Epidermal melanocyte (primary cell): ENCODE data around the gene PRR15.

Experiments
- DNase-seq: peaks from one replicate; pipeline ENCODE4 v3.0.0; 2011; ENCODE audit warnings: low spot score; ENCODE audit not compliant: insufficient read length

The PRR15 gene

GRCh38 chr7:29569648-29570047 lies 6.0 kb downstream of the PRR15 start:
- DNase-seq = no peak

- no peak for DNase-seq
Observed at GRCh38 chr7:29572558-29572957, 8.9 kb downstream of the PRR15 start.

GRCh38 chr7:29573567-29573966 lies 9.9 kb downstream of the PRR15 start:
- no peak for DNase-seq

GRCh38 chr7:29574659-29575058 lies 11.0 kb downstream of the PRR15 start:
- no peak for DNase-seq

- DNase-seq = no peak
Observed at GRCh38 chr7:29587195-29587808, 23.7 kb downstream of the PRR15 start.

DNA sequence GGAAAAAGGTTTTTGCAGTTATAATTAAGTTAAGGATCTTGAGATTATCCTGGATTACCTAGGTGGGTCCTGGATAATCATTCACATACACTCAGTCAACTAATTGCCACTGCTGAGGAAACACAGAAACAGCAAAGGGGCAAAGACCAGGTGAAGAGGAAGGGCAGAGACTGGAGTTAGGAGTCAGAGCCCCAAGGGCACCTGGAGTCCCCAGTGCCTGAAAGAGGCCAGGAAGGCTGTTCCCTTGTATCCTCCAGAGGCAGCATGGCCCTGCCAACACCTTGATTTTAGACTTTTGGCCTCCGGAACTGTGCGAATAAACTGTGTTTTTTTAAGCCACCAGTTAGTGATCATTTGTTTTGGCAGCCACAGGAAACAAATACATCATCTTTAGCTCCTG lies 24.6 kb downstream of the PRR15 start:
- DNase-seq = no peak

DNA sequence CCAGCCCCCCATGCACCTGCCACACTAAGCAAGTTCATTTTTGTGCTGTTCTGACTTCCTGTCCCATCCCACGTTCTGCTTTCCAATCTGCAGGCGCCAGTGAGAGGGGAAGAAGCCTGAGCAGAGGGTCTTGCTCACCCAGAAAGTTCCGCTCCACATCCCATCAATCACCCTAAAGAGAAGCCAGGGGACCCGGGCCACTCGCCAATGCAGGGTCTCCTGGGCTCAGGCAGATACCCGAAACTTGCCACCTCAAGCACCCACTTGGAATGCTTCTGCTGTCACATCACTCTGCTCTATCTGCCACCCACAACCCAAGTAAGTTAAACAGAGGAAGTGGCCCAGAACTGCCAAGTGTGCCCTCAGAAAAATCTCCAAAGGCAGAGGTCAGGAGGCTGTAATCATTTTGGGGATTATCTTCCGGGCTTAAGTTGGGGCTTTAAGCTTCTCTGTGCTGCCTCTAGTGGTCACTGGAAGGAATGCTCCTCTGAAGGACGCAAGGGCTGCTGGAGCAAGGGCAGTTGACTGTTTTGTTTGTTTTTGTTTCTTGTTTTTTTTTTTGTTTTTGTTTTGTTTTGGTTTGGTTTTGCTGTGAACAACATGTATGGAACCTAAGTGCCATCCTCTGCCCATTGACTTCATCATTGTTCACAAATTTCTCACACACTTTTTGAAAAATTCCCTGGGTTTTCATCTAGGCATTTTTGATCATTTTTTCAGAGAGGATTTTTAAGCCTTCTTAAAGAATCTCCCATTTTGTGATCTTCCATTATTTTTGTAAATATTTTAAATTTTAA lies 25.5 kb downstream of the PRR15 start:
- peak; percentile 48 for DNase-seq

DNA sequence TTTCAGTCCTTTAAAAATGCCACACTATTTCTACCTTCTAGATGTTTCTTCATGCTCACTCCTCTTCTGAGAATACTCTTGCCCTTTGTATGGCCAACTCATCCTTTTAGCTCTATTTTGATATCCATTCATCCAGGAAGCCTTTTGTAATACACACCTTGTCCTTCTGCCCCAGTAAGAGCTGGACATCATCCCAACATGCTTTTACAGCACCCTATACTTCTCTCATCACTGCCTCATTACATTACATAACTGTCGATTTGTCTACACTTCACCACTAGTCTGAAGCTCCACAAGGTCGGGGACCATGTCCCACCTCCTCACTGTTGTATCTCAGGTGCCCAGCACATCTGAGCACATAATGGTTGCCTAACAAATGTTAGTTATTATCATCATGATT lies 29.2 kb downstream of the PRR15 start:
- no peak for DNase-seq

GRCh38 chr7:29593459-29593858 lies 29.8 kb downstream of the PRR15 start:
- no peak for DNase-seq

- no peak for DNase-seq
Observed at GRCh38 chr7:29596593-29597178, 33.1 kb downstream of the PRR15 start.

GRCh38 chr7:29597266-29597665 lies 33.6 kb downstream of the PRR15 start:
- no peak for DNase-seq

- no peak for DNase-seq
Observed at GRCh38 chr7:29598137-29598536, 34.5 kb downstream of the PRR15 start.

DNA sequence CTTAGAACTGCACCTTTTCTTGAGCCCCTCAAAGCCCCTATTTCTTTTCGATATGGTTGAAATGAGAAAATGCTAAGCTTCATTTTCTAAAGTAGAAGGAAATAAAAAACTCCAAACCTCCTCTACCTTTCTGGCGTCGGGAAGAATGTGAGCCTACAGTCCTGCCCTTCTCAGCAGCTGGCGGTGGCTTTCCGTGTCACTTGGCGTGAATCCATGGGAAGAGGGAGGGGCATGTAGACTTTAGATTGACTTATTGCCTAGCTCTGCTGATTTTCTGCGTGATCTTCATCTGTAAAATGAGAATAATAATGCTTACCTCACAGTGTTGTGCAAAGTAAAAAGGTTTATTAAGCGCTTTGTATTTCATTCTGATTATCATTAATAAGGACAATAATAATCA lies 35.0 kb downstream of the PRR15 start:
- no peak for DNase-seq

DNA sequence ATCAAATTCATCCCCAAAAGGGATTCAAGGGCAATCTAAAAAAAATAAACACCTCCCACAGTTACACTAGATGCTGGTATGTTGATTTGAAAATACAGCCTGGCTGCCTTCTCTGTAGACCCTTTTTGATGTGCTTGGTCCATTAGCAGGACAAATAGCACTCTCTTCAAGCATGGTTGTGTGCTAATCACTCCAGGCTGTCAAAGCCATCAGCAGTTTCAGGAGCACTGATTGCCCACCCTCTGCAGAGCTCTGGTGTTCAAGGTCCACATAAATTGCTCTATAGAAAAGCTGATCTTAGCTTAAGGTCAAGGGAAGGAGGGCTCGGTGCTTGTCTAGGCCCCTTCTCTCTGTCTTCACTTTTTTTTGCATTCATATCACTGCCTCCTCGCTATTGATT lies 35.4 kb downstream of the PRR15 start:
- no peak for DNase-seq

DNA sequence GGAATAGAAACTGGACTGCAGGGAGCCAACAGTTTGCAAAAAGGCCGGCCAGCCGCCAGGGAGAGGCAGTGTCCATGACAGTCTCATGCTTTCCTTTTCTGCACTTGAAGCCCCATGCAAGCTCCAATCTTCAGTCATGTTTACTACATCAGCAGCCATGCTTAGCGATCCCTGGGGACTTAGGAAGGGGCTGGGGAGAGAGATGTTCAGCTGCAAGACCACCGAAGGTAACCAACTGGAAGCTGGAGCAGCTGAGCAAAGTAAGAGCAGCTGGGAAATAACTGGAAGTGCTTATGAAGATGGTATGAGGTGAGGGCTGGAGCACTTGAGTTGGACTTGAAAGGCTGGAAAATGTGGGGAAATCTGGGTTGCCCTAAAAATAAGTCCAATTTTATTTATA lies 37.0 kb downstream of the PRR15 start:
- no peak for DNase-seq

GRCh38 chr7:29604052-29604451 lies 40.4 kb downstream of the PRR15 start:
- DNase-seq = no peak

GRCh38 chr7:29604702-29605101 lies 41.1 kb downstream of the PRR15 start:
- DNase-seq = no peak

- no peak for DNase-seq
Observed at GRCh38 chr7:29605671-29606070, 42.0 kb downstream of the PRR15 start.

GRCh38 chr7:29606287-29606721 lies 42.7 kb downstream of the PRR15 start:
- no peak for DNase-seq

GRCh38 chr7:29606830-29607229 lies 43.2 kb downstream of the PRR15 start:
- DNase-seq = no peak

- DNase-seq = no peak
Observed at GRCh38 chr7:29607259-29607658, 43.6 kb downstream of the PRR15 start.

DNA sequence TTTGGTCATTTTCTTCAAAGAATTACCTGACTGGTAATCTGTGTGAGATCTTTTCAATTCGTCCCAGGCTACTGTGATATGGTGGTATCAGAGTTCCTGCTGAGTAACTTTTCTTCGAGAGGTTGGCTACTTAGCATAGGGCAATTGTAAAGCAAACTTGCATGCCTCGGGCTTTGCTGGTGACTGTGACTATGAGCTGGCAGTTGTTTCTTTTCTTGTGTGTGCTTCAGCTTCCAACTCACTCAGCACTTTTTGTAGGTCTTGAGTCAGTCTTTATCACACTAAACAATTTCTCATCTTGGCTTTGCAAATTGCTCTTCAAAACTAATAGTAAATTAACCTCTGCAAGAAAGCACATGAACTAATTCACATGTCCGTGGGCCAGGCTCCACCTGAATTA lies 44.3 kb downstream of the PRR15 start:
- DNase-seq = no peak
